ENCODE data around the gene MED8.

Gene MED8

GRCh38 chr1:43358121-43358745 is 31.4 kb downstream of the MED8 start:
- peak overlapping the region; percentile 57 for H3K27ac ChIP-seq
- peaks cover 17% of the 10 kb centered on the region for H3K36me3 ChIP-seq (replicated peaks)
- in situ Hi-C loops (cut with HindIII; ENCODE audit: low pct_ligation_motif_present, low sequenced_read_pairs): no loop called here
- H3K27me3 ChIP-seq (replicated peaks): no peaks in the 10 kb centered on the region
- DNase-seq: no peak
- peak; percentile 58 for TF ChIP-seq CTCF (IDR thresholded peaks at IDR 0.05; ENCODE audit: low read depth, low read length, missing control alignments)
- H3K4me3 ChIP-seq (ENCODE audit: low read depth, low read length): peak overlapping the region; percentile 80

DNA sequence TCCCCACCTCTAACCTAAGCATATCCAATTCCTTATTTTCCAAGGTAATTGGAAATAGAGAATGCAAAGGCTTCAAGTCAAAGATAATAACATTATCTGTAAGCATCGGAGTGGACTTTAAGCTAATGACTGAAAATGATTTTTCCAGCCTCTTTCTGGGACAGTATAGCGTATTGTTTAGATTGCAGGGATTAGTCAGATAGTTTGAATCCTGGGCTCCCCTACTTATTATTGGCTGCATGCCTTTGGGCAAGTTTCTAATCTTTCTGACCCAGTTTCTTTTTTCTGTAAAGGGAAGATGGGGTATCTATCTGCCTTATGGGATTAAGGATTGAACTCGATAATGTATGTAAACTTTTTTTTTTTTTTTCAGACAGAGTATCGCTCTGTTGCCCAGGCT is 32.3 kb downstream of the MED8 start:
- H3K4me3 ChIP-seq (ENCODE audit: low read depth, low read length): no peak overlapping the region
- peaks cover 12% of the 10 kb centered on the region for H3K36me3 ChIP-seq (replicated peaks)
- in situ Hi-C loops (cut with HindIII; ENCODE audit: low pct_ligation_motif_present, low sequenced_read_pairs): no loop called here
- H3K27me3 ChIP-seq (replicated peaks): no peaks in the 10 kb centered on the region
- no peak for TF ChIP-seq CTCF (IDR thresholded peaks at IDR 0.05; ENCODE audit: low read depth, low read length, missing control alignments)
- no peak overlapping the region for H3K27ac ChIP-seq
- no peak for DNase-seq

DNA sequence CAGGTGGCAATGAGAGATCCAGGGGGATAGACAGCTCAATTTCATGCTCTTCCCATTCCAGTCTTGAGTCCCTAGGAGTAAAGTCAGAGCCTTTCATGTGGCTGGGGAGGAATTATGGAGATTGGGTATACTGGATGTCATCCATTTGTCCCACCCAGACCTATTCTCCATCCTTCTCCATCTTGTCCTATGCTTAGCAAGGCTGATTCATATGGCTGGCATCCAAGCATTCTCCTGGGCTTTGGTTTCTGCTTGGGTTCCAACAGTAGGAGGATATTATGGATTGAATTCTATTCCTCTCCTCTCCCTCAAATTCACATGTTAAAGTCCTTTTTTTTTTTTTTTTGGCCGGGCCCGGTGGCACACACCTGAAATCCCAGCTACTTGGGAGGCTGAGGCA is 34.7 kb downstream of the MED8 start:
- DNase-seq: no peak
- no peak overlapping the region for H3K27ac ChIP-seq
- H3K27me3 ChIP-seq (replicated peaks): no peaks in the 10 kb centered on the region
- H3K4me3 ChIP-seq (ENCODE audit: low read depth, low read length): no peak overlapping the region
- no peaks in the 10 kb centered on the region for H3K36me3 ChIP-seq (replicated peaks)
- TF ChIP-seq CTCF (IDR thresholded peaks at IDR 0.05; ENCODE audit: low read depth, low read length, missing control alignments): no peak
- in situ Hi-C loops (cut with HindIII; ENCODE audit: low pct_ligation_motif_present, low sequenced_read_pairs): no loop called here

DNA sequence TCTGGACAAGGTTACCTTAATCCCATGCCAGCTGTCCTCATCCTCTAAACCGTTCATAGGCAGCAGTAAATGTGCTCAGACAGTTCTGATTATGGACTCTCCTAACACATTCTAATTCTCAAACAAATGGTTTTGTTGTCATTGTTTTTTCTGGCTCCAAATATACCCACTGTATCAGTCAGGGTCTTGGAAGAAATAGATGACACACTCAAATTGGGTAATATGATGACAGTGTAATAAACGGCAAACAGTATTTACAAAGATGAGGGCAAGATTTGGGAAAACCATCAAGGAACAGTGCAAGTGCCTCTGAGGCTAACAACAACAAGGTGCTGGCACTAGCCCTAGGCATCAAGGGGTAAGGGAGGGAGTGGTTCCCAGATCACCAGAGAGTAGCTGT is 35.1 kb downstream of the MED8 start:
- in situ Hi-C loops (cut with HindIII; ENCODE audit: low pct_ligation_motif_present, low sequenced_read_pairs): no loop called here
- Histone ChIP-seq H3K27ac (no peak overlapping the region), H3K36me3 (replicated peaks) (no peaks in the 10 kb centered on the region), H3K27me3 (replicated peaks) (no peaks in the 10 kb centered on the region), H3K4me3 (ENCODE audit: low read depth, low read length) (no peak overlapping the region)
- no peak for TF ChIP-seq CTCF (IDR thresholded peaks at IDR 0.05; ENCODE audit: low read depth, low read length, missing control alignments)
- DNase-seq: no peak

DNA sequence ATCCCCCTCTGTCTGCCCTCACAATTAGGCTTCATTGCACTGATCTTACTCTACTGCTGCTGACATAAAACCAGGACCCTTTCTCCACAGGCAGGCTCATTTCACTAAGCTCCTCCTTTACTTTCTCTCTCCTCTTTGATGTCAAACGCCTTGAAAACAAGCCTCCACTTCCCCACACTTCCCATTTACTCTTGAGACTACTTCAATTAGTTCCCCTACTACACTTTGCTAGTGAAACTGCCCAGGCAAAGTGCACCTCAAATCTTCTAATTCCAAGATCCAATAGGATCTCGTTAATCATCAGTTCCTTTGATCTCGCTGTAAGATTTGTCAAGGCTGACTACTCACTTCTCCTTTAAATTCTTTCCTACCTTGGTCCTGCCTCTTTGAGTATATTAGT is 36.7 kb downstream of the MED8 start:
- no peak for DNase-seq
- no peaks in the 10 kb centered on the region for H3K36me3 ChIP-seq (replicated peaks)
- H3K27ac ChIP-seq: no peak overlapping the region
- TF ChIP-seq CTCF (IDR thresholded peaks at IDR 0.05; ENCODE audit: low read depth, low read length, missing control alignments): no peak
- in situ Hi-C loops (cut with HindIII; ENCODE audit: low pct_ligation_motif_present, low sequenced_read_pairs): no loop called here
- H3K27me3 ChIP-seq (replicated peaks): no peaks in the 10 kb centered on the region
- no peak overlapping the region for H3K4me3 ChIP-seq (ENCODE audit: low read depth, low read length)

- no peaks in the 10 kb centered on the region for H3K36me3 ChIP-seq (replicated peaks)
- no peak overlapping the region for H3K27ac ChIP-seq
- no peak for TF ChIP-seq CTCF (IDR thresholded peaks at IDR 0.05; ENCODE audit: low read depth, low read length, missing control alignments)
- H3K27me3 ChIP-seq (replicated peaks): no peaks in the 10 kb centered on the region
- in situ Hi-C loops (cut with HindIII; ENCODE audit: low pct_ligation_motif_present, low sequenced_read_pairs): no loop called here
- DNase-seq: no peak
- no peak overlapping the region for H3K4me3 ChIP-seq (ENCODE audit: low read depth, low read length)
Measured at GRCh38 chr1:43352351-43352705, 37.3 kb downstream of the MED8 start.

All from brain microvascular endothelial cell (primary cell).